Transverse colon (tissue), 4 donors: ENCODE data around the gene RAB43.

Source experiments
- CTCF ChIP-seq, 5 experiments: fragments of 200-600 bp in 3 of 5; fragments of 450-650 bp in 2 of 5; sonication (generic) in 3 of 5; IDR thresholded peaks; 1 replicate in 2 of 5; 2 replicates in 3 of 5; pipeline ENCODE4 v1.5.1; 2016 to 2017; ENCODE audit warnings: antibody characterized with exemption in 5 of 5, inconsistent platforms in 3 of 5, mild to moderate bottlenecking in 2 of 5, moderate library complexity in 1 of 5
- POLR2A ChIP-seq: fragments of 450-650 bp; IDR thresholded peaks from one replicate; pipeline ENCODE4 v1.6.1; 2016; ENCODE audit warnings: antibody characterized with exemption, mild to moderate bottlenecking, moderate library complexity
- POLR2AphosphoS5 ChIP-seq, 3 donors: sonication (generic); formaldehyde crosslinking; IDR thresholded peaks; one replicate each; pipeline ENCODE4 v1.6.1; 2016; ENCODE audit warnings: antibody characterized with exemption in 3 of 3

DNA sequence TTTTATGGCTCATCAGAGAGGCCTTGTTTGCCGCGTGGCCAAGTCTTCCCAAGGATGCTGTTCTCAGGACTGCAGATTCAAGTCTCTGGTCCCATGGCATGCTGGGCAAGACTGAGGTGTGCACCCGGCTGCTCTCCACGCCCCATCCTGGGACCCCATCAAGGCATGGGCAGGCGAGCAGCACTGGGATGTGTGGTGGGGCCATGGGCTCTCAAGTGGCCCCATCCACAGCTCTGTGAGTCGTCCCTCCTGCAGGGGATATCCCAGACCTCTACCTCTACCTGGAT lies 74.1 kb downstream of the RAB43 start:
- no peak for TF ChIP-seq CTCF (IDR thresholded peaks at IDR 0.05)
- TF ChIP-seq POLR2A = no peak
- no peak for TF ChIP-seq POLR2AphosphoS5 (IDR thresholded peaks at IDR 0.05)
